Measurements from ENCODE around the gene MRC2.
"Not testable (repeated sequence)": the region's sequence is repeated elsewhere in the genome, so short reads cannot be mapped to it uniquely, and the experiment has no call there.

MRC2 gene

DNA sequence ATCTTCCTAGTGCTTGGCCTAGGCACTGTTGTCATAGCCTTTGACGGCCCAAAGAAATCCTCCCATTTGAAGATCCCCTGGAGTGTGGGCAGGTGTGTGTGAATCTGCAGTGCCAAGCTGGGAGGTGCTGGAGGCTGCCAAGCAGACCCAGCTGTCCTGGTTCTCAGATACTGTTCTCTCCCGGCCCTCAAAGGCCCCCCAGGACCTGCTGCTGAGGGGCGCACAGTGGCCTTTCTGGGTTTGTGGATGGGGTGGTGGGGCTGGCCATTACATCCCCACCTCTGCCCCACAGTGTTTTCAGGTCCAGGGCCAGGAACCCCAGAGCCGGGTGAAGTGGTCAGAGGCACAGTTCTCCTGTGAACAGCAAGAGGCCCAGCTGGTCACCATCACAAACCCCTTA lies 60.5 kb downstream of the MRC2 start:
- ATAC-seq (replicated peaks; ENCODE audit: extremely low read depth, poor library complexity, severe bottlenecking) (no peak), DNase-seq (ENCODE audit: low spot score in 2 of 2) (no peak)
- no peak overlapping the region for H3K27ac Mint-ChIP-seq (ENCODE audit: low read depth)
- H3K4me3 Mint-ChIP-seq, result no peak overlapping the region
- no peaks in the 10 kb centered on the region for H3K4me1 Mint-ChIP-seq
- H3K36me3 Mint-ChIP-seq (ENCODE audit: insufficient read depth), result peaks cover 2% of the 10 kb centered on the region
- H3K27me3 Mint-ChIP-seq, result no peaks in the 10 kb centered on the region
- no peaks in the 10 kb centered on the region for H3K9me3 Mint-ChIP-seq

GRCh38 chr17:62688398-62689160 lies 61.1 kb downstream of the MRC2 start:
- Mint-ChIP-seq H3K4me1 (no peaks in the 10 kb centered on the region), H3K27ac (ENCODE audit: low read depth) (no peak overlapping the region)

GRCh38 chr17:62689441-62690167 lies 62.1 kb downstream of the MRC2 start:
- H3K4me1 Mint-ChIP-seq, result no peaks in the 10 kb centered on the region
- peaks cover 2% of the 10 kb centered on the region for H3K36me3 Mint-ChIP-seq (ENCODE audit: insufficient read depth)
- ATAC-seq (replicated peaks; ENCODE audit: extremely low read depth, poor library complexity, severe bottlenecking) (no peak), DNase-seq (ENCODE audit: low spot score in 2 of 2) (no peak)
- H3K27ac Mint-ChIP-seq (ENCODE audit: low read depth), result no peak overlapping the region
- peaks cover 8% of the 10 kb centered on the region for H3K27me3 Mint-ChIP-seq
- H3K4me3 Mint-ChIP-seq, result no peak overlapping the region
- H3K9me3 Mint-ChIP-seq, result no peaks in the 10 kb centered on the region

More at GRCh38 chr17:62688398-62689160, 61.1 kb downstream of the MRC2 start:
- Mint-ChIP-seq H3K36me3 (ENCODE audit: insufficient read depth) (peaks cover 2% of the 10 kb centered on the region), H3K4me3 (no peak overlapping the region), H3K9me3 (no peaks in the 10 kb centered on the region), H3K27me3 (no peaks in the 10 kb centered on the region)
- DNase-seq (ENCODE audit: low spot score in 2 of 2) (no peak), ATAC-seq (replicated peaks; ENCODE audit: extremely low read depth, poor library complexity, severe bottlenecking) (no peak)

DNA sequence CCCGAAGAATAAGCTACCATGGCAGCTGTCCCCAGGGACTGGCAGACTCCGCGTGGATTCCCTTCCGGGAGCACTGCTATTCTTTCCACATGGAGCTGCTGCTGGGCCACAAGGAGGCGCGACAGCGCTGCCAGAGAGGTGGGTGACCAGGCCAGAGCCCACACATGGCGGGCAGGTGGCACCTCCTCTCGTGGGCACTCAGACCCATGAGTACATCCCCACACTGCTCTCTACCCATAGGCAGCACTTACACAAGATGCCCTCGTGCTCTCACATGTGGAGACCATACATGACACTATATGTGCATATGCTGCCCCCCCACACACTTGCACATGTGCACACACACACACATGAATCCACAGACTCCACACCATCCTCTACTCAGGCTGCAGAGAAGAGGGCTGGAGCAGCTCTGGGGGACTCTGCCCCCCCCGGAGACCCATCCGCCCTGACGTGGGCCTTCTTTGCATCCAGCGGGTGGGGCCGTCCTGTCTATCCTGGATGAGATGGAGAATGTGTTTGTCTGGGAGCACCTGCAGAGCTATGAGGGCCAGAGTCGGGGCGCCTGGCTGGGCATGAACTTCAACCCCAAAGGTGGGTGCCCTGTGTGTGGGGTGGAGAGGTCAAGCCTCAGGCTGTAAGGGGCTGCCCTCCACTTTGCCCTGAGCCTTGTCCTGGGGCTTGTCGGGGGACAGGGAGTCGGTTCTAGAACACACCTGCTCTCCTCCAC lies 62.9 kb downstream of the MRC2 start:
- H3K36me3 Mint-ChIP-seq (ENCODE audit: insufficient read depth), result no peaks in the 10 kb centered on the region
- H3K4me1 Mint-ChIP-seq, result no peaks in the 10 kb centered on the region
- DNase-seq (ENCODE audit: low spot score in 2 of 2), result no peak
- peaks cover 11% of the 10 kb centered on the region for H3K27me3 Mint-ChIP-seq
- no peak overlapping the region for H3K27ac Mint-ChIP-seq (ENCODE audit: low read depth)
- no peaks in the 10 kb centered on the region for H3K9me3 Mint-ChIP-seq
- ATAC-seq (replicated peaks; ENCODE audit: extremely low read depth, poor library complexity, severe bottlenecking), result no peak
- H3K4me3 Mint-ChIP-seq, result no peak overlapping the region

- H3K4me1 Mint-ChIP-seq; H3K4me3 Mint-ChIP-seq; H3K36me3 Mint-ChIP-seq (ENCODE audit: insufficient read depth); H3K27ac Mint-ChIP-seq (ENCODE audit: low read depth); H3K9me3 Mint-ChIP-seq; DNase-seq (ENCODE audit: low spot score in 2 of 2); ATAC-seq (replicated peaks; ENCODE audit: extremely low read depth, poor library complexity, severe bottlenecking): not testable (repeated sequence)
- H3K27me3 Mint-ChIP-seq, result peaks cover 22% of the 10 kb centered on the region
Observed at GRCh38 chr17:62691589-62691915, 64.1 kb downstream of the MRC2 start.

GRCh38 chr17:62692159-62692651 lies 64.7 kb downstream of the MRC2 start:
- H3K36me3 Mint-ChIP-seq (ENCODE audit: insufficient read depth), result no peaks in the 10 kb centered on the region
- no peak overlapping the region for H3K27ac Mint-ChIP-seq (ENCODE audit: low read depth)
- ATAC-seq (replicated peaks; ENCODE audit: extremely low read depth, poor library complexity, severe bottlenecking) (no peak), DNase-seq (ENCODE audit: low spot score in 2 of 2) (no peak)
- no peaks in the 10 kb centered on the region for H3K9me3 Mint-ChIP-seq
- H3K4me3 Mint-ChIP-seq, result no peak overlapping the region
- peaks cover 23% of the 10 kb centered on the region for H3K27me3 Mint-ChIP-seq
- no peaks in the 10 kb centered on the region for H3K4me1 Mint-ChIP-seq

DNA sequence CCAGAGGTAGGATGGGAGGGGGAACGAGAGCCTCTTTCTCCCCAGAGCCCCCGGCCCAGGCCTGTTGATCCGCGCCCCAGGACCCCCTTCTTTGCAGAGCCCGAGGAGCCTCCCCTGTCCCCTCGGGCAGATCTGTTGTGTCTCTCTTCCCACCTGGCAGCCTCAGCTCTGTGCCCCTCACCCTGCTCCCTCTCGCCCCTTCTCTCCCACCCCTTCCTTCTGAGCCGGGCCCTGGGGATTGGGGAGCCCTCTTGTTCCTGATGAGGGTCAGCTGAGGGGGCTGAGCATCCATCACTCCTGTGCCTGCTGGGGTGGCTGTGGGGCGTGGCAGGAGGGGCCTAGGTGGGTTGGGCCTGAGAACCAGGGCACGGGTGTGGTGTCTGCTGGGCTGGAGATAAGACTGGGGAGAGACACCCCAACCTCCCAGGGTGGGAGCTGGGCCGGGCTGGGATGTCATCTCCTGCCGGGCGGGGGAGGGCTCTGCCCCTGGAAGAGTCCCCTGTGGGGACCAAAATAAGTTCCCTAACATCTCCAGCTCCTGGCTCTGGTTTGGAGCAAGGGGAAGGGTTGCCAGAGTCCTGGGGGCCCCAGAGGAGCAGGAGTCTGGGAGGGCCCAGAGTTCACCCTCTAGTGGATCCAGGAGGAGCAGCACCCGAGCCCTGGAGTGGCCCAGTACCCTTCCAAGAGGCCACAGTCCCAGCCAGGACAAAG lies 65.4 kb downstream of the MRC2 start:
- H3K4me1 Mint-ChIP-seq, result no peaks in the 10 kb centered on the region
- H3K27me3 Mint-ChIP-seq, result peaks cover 23% of the 10 kb centered on the region
- no peaks in the 10 kb centered on the region for H3K36me3 Mint-ChIP-seq (ENCODE audit: insufficient read depth)
- ATAC-seq (replicated peaks; ENCODE audit: extremely low read depth, poor library complexity, severe bottlenecking) (no peak), DNase-seq (ENCODE audit: low spot score in 2 of 2) (no peak)
- no peak overlapping the region for H3K4me3 Mint-ChIP-seq
- H3K9me3 Mint-ChIP-seq, result no peaks in the 10 kb centered on the region
- H3K27ac Mint-ChIP-seq (ENCODE audit: low read depth), result no peak overlapping the region

DNA sequence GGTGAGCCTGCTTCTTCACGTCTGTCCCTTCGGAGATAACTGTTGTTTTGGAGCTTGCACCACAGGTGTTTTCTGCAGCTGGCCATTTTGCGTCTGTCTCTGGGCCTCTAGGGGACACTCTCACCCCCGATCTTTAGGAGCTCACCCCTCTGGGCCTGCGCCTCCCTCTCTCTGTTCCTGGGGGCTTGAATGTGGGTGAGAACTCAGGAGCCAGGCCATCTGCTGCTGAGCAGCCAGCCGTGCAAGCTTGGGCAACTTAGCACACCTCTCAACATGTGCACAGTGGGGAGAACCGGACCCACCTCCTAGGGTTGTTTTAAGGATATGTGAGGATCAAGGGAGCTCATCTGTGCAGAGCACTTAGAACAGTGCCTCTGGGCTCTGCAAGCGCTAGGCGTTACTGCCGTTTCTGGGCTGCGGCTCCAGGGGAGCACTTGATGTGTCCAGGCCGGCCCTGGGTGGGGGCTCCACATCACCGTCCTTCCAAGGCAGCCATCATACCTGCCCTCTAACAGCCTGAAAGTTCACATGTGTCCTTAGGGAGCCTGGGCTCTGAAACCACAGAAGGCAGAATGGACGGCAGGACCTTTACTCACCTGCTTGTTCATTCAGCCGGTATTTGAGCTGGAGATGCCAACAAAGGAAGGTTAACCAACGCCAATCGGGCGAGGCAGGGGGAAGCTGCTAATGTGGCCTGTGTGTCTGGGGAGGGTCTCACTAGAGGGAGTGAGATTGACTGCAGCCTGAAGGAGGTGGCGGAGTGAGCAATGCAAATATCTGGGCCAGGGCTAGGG lies 66.3 kb downstream of the MRC2 start:
- Mint-ChIP-seq H3K9me3 (no peaks in the 10 kb centered on the region), H3K36me3 (ENCODE audit: insufficient read depth) (no peaks in the 10 kb centered on the region), H3K4me3 (no peak overlapping the region), H3K27me3 (peaks cover 23% of the 10 kb centered on the region), H3K4me1 (no peaks in the 10 kb centered on the region), H3K27ac (ENCODE audit: low read depth) (no peak overlapping the region)
- DNase-seq (ENCODE audit: low spot score in 2 of 2), result no peak
- no peak for ATAC-seq (replicated peaks; ENCODE audit: extremely low read depth, poor library complexity, severe bottlenecking)

DNA sequence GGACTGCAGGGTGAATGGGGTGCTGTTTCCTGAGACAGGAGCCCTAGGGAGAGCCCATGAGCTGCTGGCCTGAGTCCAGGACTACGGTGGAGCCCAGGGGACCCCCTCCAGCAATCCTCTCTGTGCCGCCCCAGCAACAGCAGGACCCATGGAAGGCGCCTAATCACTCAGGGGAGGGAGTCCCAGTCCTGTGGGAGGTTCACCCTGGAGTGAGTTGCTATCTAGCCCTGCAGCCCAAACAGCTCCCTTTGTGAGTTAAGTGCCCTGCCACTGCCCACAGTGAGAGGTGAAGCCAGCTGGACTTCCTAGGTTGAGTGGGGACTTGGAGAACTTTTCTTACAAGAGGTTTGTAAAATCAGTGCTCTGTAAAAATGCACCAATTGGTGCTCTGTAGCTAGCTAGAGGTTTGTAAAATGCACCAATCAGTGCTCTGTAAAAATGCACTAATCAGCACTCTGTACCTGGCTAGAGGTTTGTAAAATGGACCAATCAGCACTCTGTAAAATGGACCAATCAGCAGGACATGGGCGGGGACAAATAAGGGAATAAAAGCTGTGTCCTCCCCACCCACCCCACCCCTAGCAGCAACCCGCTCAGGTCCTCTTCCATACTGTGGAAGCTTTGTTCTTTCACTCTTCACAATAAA lies 67.7 kb downstream of the MRC2 start:
- peaks cover 32% of the 10 kb centered on the region for H3K27me3 Mint-ChIP-seq
- not testable (repeated sequence) for ATAC-seq (replicated peaks; ENCODE audit: extremely low read depth, poor library complexity, severe bottlenecking); H3K4me3 Mint-ChIP-seq; H3K36me3 Mint-ChIP-seq (ENCODE audit: insufficient read depth); DNase-seq (ENCODE audit: low spot score in 2 of 2); H3K27ac Mint-ChIP-seq (ENCODE audit: low read depth); H3K9me3 Mint-ChIP-seq; H3K4me1 Mint-ChIP-seq

DNA sequence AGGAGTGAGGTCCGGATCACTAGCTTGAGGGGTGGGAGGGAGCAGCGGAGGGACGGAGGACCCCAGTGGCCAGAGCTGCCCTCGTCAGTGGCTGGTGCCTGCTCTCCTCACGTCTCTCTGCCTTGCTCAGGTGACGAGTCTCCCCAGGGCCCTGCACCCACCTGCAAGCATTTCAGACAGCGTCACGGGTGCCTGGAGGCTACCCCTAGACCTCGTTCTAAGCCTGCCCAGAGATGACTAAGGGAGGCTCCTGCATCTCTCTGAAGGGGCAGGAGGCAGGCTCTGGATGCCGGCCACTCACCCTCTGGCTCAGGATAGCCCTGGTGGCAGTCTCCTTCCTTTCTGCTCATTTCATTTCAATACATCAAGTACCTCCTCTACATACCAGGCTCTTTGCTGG lies 68.8 kb downstream of the MRC2 start:
- H3K4me3 Mint-ChIP-seq, result no peak overlapping the region

GRCh38 chr17:62696726-62697490 lies 69.4 kb downstream of the MRC2 start:
- no peaks in the 10 kb centered on the region for H3K4me1 Mint-ChIP-seq
- H3K36me3 Mint-ChIP-seq (ENCODE audit: insufficient read depth), result no peaks in the 10 kb centered on the region
- DNase-seq (ENCODE audit: low spot score in 2 of 2) (no peak), ATAC-seq (replicated peaks; ENCODE audit: extremely low read depth, poor library complexity, severe bottlenecking) (no peak)
- H3K27ac Mint-ChIP-seq (ENCODE audit: low read depth), result no peak overlapping the region
- peaks cover 33% of the 10 kb centered on the region for H3K27me3 Mint-ChIP-seq
- no peaks in the 10 kb centered on the region for H3K9me3 Mint-ChIP-seq
- H3K4me3 Mint-ChIP-seq, result no peak overlapping the region

More for the DNA sequence above, 68.8 kb downstream of the MRC2 start:
- Mint-ChIP-seq H3K36me3 (ENCODE audit: insufficient read depth) (no peaks in the 10 kb centered on the region), H3K27ac (ENCODE audit: low read depth) (no peak overlapping the region), H3K27me3 (peaks cover 33% of the 10 kb centered on the region), H3K9me3 (no peaks in the 10 kb centered on the region), H3K4me1 (no peaks in the 10 kb centered on the region)
- DNase-seq (ENCODE audit: low spot score in 2 of 2), result no peak
- ATAC-seq (replicated peaks; ENCODE audit: extremely low read depth, poor library complexity, severe bottlenecking), result no peak

Measured in central memory CD8-positive, alpha-beta T cell (primary cell).